Measurements from ENCODE around the gene GTPBP2.

Gene GTPBP2

GRCh38 chr6:43582911-43583310 is 46.2 kb downstream of the GTPBP2 start (continued):
- TF ChIP-seq PATZ1 (tag by site-specific recombination; IDR thresholded peaks at IDR 0.05) (no peak), PRDM2 (tag by site-specific recombination; IDR thresholded peaks at IDR 0.05; ENCODE audit: borderline replicate concordance) (no peak), ZNF391 (tag by site-specific recombination; IDR thresholded peaks at IDR 0.05; ENCODE audit: borderline replicate concordance, low read depth) (no peak), INSM2 (tag by site-specific recombination; IDR thresholded peaks at IDR 0.05) (no peak), REPIN1 (tag by site-specific recombination; IDR thresholded peaks at IDR 0.05; ENCODE audit: low read depth) (no peak), KLF10 (tag by site-specific recombination; IDR thresholded peaks at IDR 0.05) (no peak), ZNF654 (tag by site-specific recombination; IDR thresholded peaks at IDR 0.05; ENCODE audit: low read depth) (no peak), ZNF280D (tag by site-specific recombination; IDR thresholded peaks at IDR 0.05) (no peak), ZBTB10 (tag by site-specific recombination; IDR thresholded peaks at IDR 0.05) (no peak)

GRCh38 chr6:43579171-43579570 is 49.9 kb downstream of the GTPBP2 start:
- POLR2A ChIA-PET = no interaction called here
- no peak overlapping the region for H3K4me3 ChIP-seq (ENCODE audit: low read depth, low read length)
- TF ChIP-seq ZFHX2 (tag by site-specific recombination; conservative IDR thresholded peaks at IDR 0.05) = no peak
- no peak for TF ChIP-seq GLIS2 (tag by site-specific recombination; IDR thresholded peaks at IDR 0.05)
- TF ChIP-seq ZNF610 (tag by site-specific recombination; IDR thresholded peaks at IDR 0.05; ENCODE audit: borderline replicate concordance) = no peak
- TF ChIP-seq TRIM28 (IDR thresholded peaks at IDR 0.05; ENCODE audit: borderline replicate concordance, low read length) = no peak
- TF ChIP-seq HOXD13 (CRISPR knock-in tag; IDR thresholded peaks at IDR 0.05; ENCODE audit: borderline replicate concordance) = no peak
- TF ChIP-seq ZNF555 (tag by site-specific recombination; conservative IDR thresholded peaks at IDR 0.05) = no peak
- 0 out of 2 replicates have a peak, but pooled peaks cover 4% of the 10 kb centered on the region for H3K4me1 ChIP-seq (ENCODE audit: control insufficient read depth, insufficient read depth, low read length)
- H3K27ac ChIP-seq (ENCODE audit: extremely low read depth, low read depth, low read length) = no peak overlapping the region
- H3K9me3 ChIP-seq (ENCODE audit: control insufficient read depth, insufficient read depth, low read depth, low read length) = no peaks in the 10 kb centered on the region
- peaks cover 21 to 25% of the 10 kb centered on the region in 2 experiments for H3K36me3 ChIP-seq (ENCODE audit: control insufficient read depth in 2 of 2, insufficient read depth in 1 of 2, low read length in 2 of 2)
- CTCF ChIA-PET = interaction anchor here (1.0 to 1.5 kb wide), 2 partner anchors 29 to 50 kb away, joined by 3 to 8 read pairs; partner anchors contain the start of gene GTPBP2
